NCI-H2107 treated with DMSO at 0.1 percent for 48 hours (cell line): ENCODE measurements around the gene DNAH17.

ENCODE experiments used
- DNase-seq: peaks from one replicate; lab custom pipeline; 2025; ENCODE audit not compliant: unreplicated experiment; lab: John Stamatoyannopoulos, UW

DNAH17 gene

DNA sequence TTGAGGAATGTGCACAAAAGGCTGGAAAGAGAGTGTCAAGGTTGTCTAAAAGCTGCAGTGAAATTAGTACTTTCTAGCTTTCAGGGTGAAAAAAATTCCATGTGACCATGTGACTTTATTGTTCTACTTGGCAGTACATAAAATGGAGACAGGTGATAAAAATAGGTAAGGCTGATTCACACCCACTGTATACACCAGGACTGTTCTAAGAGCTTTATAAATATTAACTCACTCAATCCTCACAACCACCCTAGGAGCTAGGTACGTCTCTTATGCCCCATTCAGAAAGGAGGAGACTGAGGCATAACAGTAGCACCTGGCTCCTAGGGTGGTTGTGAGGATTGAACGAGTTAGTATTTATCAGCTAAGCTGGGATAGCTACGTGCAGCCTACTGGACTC, 28.2 kb upstream of the DNAH17 start:
- no peak for DNase-seq

GRCh38 chr17:78602246-78602645, 25.1 kb upstream of the DNAH17 start:
- no peak for DNase-seq

- DNase-seq: no peak
Measured at GRCh38 chr17:78601577-78602190, 24.5 kb upstream of the DNAH17 start.

DNA sequence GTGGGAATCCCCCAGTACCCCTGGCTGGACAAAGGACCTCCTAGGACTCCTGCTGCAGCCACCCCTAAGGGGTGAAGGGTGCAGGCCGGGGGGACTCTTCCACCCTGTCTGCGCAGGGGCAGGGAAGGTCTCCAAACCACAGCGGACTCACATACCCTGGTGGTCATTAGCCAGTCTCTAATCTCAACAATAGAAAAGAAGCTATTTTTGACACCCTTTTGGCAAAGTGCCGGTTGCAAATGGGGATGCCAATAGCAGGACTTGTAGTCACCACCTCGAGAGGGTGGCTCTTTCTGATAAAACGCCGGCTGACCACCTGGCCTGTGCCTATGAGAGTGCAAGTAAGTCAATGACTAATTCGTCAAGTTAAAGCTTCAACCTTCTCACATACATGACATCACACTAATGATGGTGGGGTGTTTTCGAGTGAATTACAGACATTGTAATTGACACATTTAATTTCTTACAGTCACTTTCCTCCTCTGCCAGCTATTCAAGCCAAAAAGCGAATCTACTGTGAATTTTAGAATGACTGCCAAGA, 23.1 kb upstream of the DNAH17 start:
- no peak for DNase-seq

- no peak for DNase-seq
Measured at GRCh38 chr17:78599419-78599818, 22.2 kb upstream of the DNAH17 start.

GRCh38 chr17:78598013-78598471, 20.8 kb upstream of the DNAH17 start:
- DNase-seq: no peak

- DNase-seq: no peak
Measured at GRCh38 chr17:78596871-78597764, 19.9 kb upstream of the DNAH17 start.

DNA sequence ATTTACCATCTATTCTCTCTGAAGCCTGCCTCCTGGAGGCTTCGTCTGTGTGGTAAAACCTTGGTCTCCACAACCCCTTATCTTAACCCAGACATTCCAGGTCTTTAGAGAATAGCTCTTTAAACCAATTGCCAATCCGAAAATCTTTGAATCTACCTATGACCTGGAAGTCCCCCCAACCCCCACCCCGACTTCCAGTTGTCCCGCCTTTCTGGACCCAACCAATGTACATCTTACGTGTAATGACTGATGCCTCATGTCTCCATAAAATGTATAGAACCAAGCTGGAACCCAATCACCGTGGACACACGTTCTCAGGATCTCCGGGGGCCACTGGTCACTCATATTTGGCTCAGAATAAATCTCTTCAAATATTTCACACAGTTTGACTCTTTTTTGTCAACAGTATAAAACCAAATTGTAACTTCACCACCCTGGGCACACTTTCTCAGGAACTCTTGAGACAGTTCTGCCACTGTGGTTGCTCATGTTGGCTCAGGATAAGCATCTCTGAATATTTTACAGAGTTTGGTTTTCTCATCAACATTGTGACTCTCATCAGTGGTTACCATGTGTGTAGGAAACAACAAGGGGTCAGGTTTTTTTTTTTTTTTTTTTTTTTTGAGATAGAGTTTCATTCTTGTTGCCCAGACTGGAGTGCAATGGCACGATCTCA, 18.1 kb upstream of the DNAH17 start:
- DNase-seq: no peak

DNA sequence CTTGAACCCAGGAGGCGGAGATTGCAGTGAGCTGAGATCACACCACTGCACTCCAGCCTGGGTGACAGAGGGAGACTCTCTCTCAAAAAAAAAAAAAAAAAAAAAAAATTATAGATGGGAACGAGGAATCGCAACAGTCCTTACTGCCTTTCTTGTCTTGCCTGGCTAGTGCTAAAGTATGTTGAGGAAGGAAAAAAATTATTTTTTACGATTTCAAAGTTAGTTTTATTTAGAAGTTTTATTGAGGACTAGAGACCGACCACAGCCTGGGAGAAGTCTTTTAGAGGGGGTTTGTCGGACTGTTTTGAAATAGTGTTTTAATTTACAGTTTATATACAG, 15.8 kb upstream of the DNAH17 start:
- DNase-seq: no peak

GRCh38 chr17:78591263-78591671, 14.1 kb upstream of the DNAH17 start:
- no peak for DNase-seq

DNA sequence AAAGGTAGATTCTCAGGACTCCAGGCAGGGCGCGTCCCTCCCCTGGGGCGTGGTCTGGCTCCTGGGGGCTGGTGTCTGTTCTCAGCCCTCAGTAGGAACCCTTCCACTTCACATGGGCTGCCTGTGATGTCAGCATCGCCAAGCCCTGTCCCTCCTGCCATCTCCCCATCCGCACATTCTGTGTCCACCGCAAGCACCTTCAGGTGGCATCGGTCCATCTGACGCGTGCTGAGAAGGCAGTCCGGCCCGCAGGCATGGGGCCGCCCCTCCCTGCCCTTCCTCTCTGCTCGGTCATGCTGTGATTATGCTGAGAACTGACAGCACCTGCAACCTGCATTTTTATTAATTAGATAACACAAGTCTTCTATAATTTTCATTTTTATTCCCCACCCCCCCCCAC, 12.7 kb upstream of the DNAH17 start:
- no peak for DNase-seq

- DNase-seq: no peak
Measured at GRCh38 chr17:78589031-78589675, 12.0 kb upstream of the DNAH17 start.

DNA sequence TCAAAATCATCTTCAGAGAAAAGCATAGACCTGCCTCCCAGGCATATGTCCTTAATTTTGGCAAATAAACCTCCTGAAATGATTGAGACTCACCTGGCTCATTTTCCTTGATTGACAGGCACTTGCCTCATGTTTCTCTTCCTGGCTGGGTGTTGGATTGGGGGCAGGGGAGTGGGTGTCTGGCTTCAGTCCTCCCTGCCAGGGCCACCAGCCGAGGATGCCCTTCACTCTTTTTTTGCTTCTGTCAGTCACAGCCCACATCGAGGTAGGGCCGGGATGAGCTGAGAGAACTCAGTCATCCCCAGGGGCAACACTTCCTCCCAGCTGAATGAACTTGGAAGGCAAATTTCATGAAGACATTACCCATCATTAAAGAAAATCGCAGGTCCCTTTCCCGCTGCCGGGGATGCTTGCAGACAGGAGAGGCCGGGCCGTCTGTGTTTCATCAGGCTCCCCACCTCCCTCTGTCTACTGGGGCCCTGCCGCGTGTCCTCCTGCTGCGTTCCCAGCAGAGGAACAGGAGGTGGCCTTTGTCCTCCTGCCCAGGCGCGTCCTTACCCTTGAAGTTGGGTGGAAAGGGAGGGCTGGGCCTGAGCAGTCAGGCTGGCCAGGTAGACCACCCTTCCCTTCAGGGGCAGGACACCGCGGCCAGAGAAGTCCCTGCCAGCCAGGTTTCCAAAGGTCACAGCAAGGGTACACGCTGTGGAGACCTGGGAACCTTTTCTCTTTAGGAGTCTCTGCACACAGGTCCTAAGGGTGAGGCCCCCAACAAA, 11.2 kb upstream of the DNAH17 start:
- no peak for DNase-seq

DNA sequence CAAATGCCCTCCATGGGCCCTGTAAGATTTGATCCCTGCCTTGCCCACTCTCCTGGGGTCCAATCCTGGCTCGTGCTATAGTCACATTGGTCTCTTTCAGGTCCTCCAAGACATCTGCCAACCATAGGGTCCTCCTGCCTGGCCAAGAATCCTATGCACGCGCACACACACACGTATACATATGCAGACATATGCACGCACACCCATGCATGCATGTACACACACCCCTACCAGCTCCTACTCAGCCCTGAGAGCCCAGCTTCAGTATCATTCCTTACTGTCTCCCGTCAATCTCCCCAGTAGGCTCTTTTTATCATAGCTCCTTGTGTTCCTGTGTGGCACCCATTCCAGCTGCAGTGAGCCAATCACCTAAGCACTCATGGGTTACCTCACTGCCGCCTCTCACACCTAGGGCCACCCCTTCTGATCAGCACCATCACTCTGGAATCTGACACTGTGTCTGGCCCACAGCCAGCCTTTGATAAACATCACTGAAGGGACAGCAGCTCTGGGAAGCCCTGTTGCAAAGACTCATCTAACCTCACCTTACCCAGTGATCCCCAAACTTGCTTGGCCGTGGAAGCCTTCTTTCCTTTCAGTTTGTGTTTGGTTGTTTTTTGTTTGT, 7.9 kb upstream of the DNAH17 start:
- DNase-seq: no peak

GRCh38 chr17:78583091-78583490, 5.9 kb upstream of the DNAH17 start:
- DNase-seq: no peak

DNA sequence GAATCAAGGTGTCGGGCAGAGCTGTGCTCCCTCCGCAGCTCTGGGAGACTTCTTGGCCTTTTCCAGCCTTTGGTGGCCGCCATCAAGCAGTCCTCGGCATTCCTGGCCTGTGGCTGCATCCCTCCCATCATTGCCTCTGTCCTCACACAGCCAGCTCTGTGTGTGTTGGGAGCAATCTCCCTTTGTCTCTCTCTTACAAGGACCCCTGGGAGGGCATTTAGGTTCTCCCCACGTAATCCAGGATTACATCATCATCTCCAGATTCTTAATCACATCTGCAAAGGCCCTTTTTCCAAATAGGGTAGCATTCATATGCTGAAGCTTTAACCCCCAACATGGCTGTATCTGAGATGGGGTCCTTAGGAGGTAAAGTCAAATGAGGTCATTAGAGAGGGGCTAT, 4.1 kb upstream of the DNAH17 start:
- no peak for DNase-seq

GRCh38 chr17:78580277-78580804, 3.1 kb upstream of the DNAH17 start:
- DNase-seq: no peak

DNA sequence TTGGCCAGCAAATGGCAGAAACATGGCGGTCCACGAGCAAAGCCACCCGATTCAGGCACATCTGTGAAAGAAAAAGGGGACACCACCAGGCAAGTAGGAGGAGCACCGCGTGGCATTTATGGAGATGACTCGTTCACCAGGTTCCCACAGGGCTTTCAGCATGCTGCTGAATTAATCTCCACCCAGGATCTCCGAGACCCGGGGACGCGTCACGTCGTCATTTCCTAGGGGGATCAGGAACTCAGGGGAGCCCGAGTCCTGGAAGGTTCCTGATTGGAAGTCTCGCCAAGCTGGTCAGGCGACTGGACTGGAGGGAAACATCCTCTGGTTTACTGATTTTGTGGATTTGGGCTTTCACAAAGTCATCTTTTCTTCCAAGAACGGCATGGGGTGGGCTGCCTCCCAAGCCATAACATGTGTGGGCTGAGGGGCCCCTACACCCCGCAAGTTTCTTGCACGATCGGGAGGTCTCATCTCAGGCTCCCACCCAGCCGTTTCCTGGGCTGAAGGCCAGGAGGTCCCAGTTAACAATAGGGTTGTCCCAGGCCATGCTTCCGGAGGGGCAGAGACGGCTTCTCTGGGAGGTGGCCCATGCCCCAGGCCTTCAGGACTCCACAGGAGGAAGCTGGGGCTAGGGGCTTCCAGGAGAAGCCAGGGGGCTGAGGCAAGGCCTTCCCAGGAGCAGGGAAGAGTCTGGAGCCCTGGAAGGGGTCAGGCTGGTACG, 645 bp downstream of the DNAH17 start:
- no peak for DNase-seq

GRCh38 chr17:78575899-78576298, 1.3 kb downstream of the DNAH17 start:
- no peak for DNase-seq
